ENCODE measurements around the gene IPMK. TPM values are rescaled to one million over a fixed set of nuclear protein-coding genes. Genes with fewer than 3 reads are reported as not detected.

The IPMK gene
- total and polyA plus RNA-seq, 3 experiments from 2014 or later = 1.6 to 7.6 (median 7.0) TPM

Other genes starting within 250 kb of the IPMK start
- gene CISD1, start 1.3 kb upstream of the IPMK start, total RNA-seq = 10 to 100 TPM; 51.4 to 55.6 TPM
- gene CISD1, start 1.3 kb upstream of the IPMK start, polyA plus RNA-seq = 63.5 TPM
- gene UBE2D1, start 67.1 kb upstream of the IPMK start, total RNA-seq = 10 to 100 TPM; 16.5 to 16.6 TPM
- gene UBE2D1, start 67.1 kb upstream of the IPMK start, polyA plus RNA-seq = 18.3 TPM
- gene TFAM, start 117.5 kb upstream of the IPMK start, total RNA-seq = 100 to 1,000 TPM; 124 to 136 TPM
- gene TFAM, start 117.5 kb upstream of the IPMK start, polyA plus RNA-seq = 50.6 TPM
- not detected for gene BICC1, start 245.0 kb upstream of the IPMK start, total RNA-seq
- gene BICC1, start 245.0 kb upstream of the IPMK start, polyA plus RNA-seq = not detected

Data from CD8-positive, alpha-beta memory T cell (primary cell).